WTC11 (cell line): ENCODE data around the gene ADAMTSL5. TPM values are rescaled to one million over a fixed set of nuclear protein-coding genes. Genes with fewer than 3 reads are reported as not detected.

Source experiments
- ATAC-seq: fragments of 200-7000 bp; cut with Tn5 transposase; 2 replicates; pipeline ENCODE4 v1.10.0; 2021; ENCODE audit warnings: mild to moderate bottlenecking, moderate library complexity
- CTCF ChIA-PET: fragments of 300-600 bp; sonication (Branson Sonifier 250); formaldehyde crosslinking; loops from one replicate; lab custom pipeline; 2021; ENCODE audit warnings: antibody characterized with exemption; lab: Charles Lee
- POLR2A ChIA-PET: fragments of 350-600 bp; sonication (Branson Sonifier 250); formaldehyde crosslinking; loops from one replicate; lab custom pipeline; 2021; ENCODE audit warnings: antibody characterized with exemption; lab: Charles Lee
- DNase-seq: peaks from one replicate; pipeline ENCODE4 v3.0.0; 2021; ENCODE audit warnings: low spot score
- H3K27ac Mint-ChIP-seq: 2 replicates; pipeline ENCODE4 v1.8.0; 2021; ENCODE audit warnings: mixed read lengths
- H3K27me3 Mint-ChIP-seq: 2 replicates; pipeline ENCODE4 v1.8.0; 2021; ENCODE audit warnings: low read depth, mild to moderate bottlenecking, moderate library complexity, mixed read lengths
- H3K36me3 Mint-ChIP-seq: 2 replicates; pipeline ENCODE4 v1.8.0; 2021; ENCODE audit warnings: mixed read lengths
- H3K4me1 Mint-ChIP-seq: 2 replicates; pipeline ENCODE4 v1.8.0; 2022; ENCODE audit warnings: mixed read lengths
- H3K4me3 Mint-ChIP-seq: 2 replicates; pipeline ENCODE4 v1.8.0; 2021; ENCODE audit warnings: mild to moderate bottlenecking, moderate library complexity, mixed read lengths
- H3K9me3 Mint-ChIP-seq: 2 replicates; pipeline ENCODE4 v1.8.0; 2021; ENCODE audit warnings: mixed read lengths
- ELF4 ChIP-seq: sonication (generic); formaldehyde crosslinking; IDR thresholded peaks from 2 replicates; pipeline ENCODE4 v1.8.1; 2022; ENCODE audit warnings: low read depth, mild to moderate bottlenecking, moderate library complexity, missing genetic modification reagents
- FOXP1 ChIP-seq: sonication (generic); formaldehyde crosslinking; IDR thresholded peaks from 2 replicates; pipeline ENCODE4 v1.8.0; 2022; ENCODE audit warnings: missing genetic modification reagents, mild to moderate bottlenecking, moderate library complexity, borderline replicate concordance
- KAT7 ChIP-seq: sonication (generic); formaldehyde crosslinking; IDR thresholded peaks from 2 replicates; pipeline ENCODE4 v1.8.1; 2023; ENCODE audit warnings: missing genetic modification reagents, mild to moderate bottlenecking, borderline replicate concordance
- OVOL2 ChIP-seq: fragments of 250-450 bp; sonication (Bioruptor Pico); IDR thresholded peaks from 2 replicates; pipeline ENCODE4 v1.9.0; 2021; ENCODE audit warnings: mild to moderate bottlenecking, borderline replicate concordance
- PRRX2 ChIP-seq: fragments of 250-450 bp; sonication (Bioruptor Pico); IDR thresholded peaks from 2 replicates; pipeline ENCODE4 v1.8.0; 2021; ENCODE audit warnings: mild to moderate bottlenecking
- SMAD3 ChIP-seq: sonication (generic); formaldehyde crosslinking; IDR thresholded peaks from 2 replicates; pipeline ENCODE4 v1.8.0; 2022; ENCODE audit warnings: missing genetic modification reagents, mild to moderate bottlenecking, borderline replicate concordance
- SP1 ChIP-seq: sonication (generic); formaldehyde crosslinking; conservative IDR thresholded peaks from 2 replicates; pipeline ENCODE4 v1.8.1; 2022; ENCODE audit warnings: missing genetic modification reagents
- TCF7 ChIP-seq: sonication (generic); formaldehyde crosslinking; IDR thresholded peaks from 2 replicates; pipeline ENCODE4 v1.8.0; 2022; ENCODE audit warnings: mild to moderate bottlenecking, low read depth, missing genetic modification reagents, moderate library complexity
- TEAD1 ChIP-seq: sonication (generic); formaldehyde crosslinking; IDR thresholded peaks from 2 replicates; pipeline ENCODE4 v1.8.0; 2022; ENCODE audit warnings: mild to moderate bottlenecking, missing genetic modification reagents
- TP53 ChIP-seq: sonication (generic); formaldehyde crosslinking; IDR thresholded peaks from 2 replicates; pipeline ENCODE4 v1.8.1; 2023; ENCODE audit warnings: mild to moderate bottlenecking, missing genetic modification reagents
- USF1 ChIP-seq: sonication (generic); formaldehyde crosslinking; IDR thresholded peaks from 2 replicates; pipeline ENCODE4 v1.8.0; 2022; ENCODE audit warnings: mild to moderate bottlenecking, missing genetic modification reagents
- ZNF232 ChIP-seq: sonication (generic); formaldehyde crosslinking; IDR thresholded peaks from 2 replicates; pipeline ENCODE4 v1.8.0; 2022; ENCODE audit warnings: mild to moderate bottlenecking, missing genetic modification reagents
- ZNF512 ChIP-seq: sonication (generic); formaldehyde crosslinking; IDR thresholded peaks from 2 replicates; pipeline ENCODE4 v1.8.1; 2022; ENCODE audit warnings: missing genetic modification reagents, borderline replicate concordance
- total RNA-seq: library from RNA; stranded (reverse); gene quantifications from 3 replicates; pipeline ENCODE4 v1.2.3, GENCODE V29; 2021
- TF ChIP-seq, protein P1 (sequence below): sonication (generic); formaldehyde crosslinking; IDR thresholded peaks from 2 replicates; pipeline ENCODE4 v1.8.1; 2022; ENCODE audit warnings: low read depth, missing genetic modification reagents, borderline replicate concordance
- TF ChIP-seq, protein P2 (sequence below): sonication (generic); formaldehyde crosslinking; IDR thresholded peaks from 2 replicates; pipeline ENCODE4 v1.8.0; 2022; ENCODE audit warnings: missing genetic modification reagents

Gene ADAMTSL5
- total RNA-seq, 1 experiment from 2014 or later = 1.5 TPM

GRCh38 chr19:1473085-1473851, 39.6 kb downstream of the ADAMTSL5 start:
- H3K9me3 Mint-ChIP-seq = no peaks in the 10 kb centered on the region
- H3K36me3 Mint-ChIP-seq = peaks cover 4% of the 10 kb centered on the region
- DNase-seq = peak; percentile 15
- ChIA-PET POLR2A (interaction anchor here (0.6 to 1.2 kb wide), 4 partner anchors 21 to 359 kb away, joined by 3 read pairs; no protein-coding TSS in a partner anchor), CTCF (interaction anchor here (1.0 to 3.2 kb wide), 6 partner anchors 17 to 962 kb away, joined by 3 to 19 read pairs (median 5); no protein-coding TSS in a partner anchor)
- H3K27me3 Mint-ChIP-seq = peaks cover 36% of the 10 kb centered on the region
- H3K4me3 Mint-ChIP-seq = no peak overlapping the region
- H3K4me1 Mint-ChIP-seq = peaks cover 7% of the 10 kb centered on the region; the same call in 1 of the 2 replicates
- ATAC-seq = no peak
- TF ChIP-seq SP1 (CRISPR knock-in tag) (peak; percentile 22; the same call in 1 of the 2 replicates), USF1 (CRISPR knock-in tag) (no peak)
- H3K27ac Mint-ChIP-seq = no peak overlapping the region

DNA sequence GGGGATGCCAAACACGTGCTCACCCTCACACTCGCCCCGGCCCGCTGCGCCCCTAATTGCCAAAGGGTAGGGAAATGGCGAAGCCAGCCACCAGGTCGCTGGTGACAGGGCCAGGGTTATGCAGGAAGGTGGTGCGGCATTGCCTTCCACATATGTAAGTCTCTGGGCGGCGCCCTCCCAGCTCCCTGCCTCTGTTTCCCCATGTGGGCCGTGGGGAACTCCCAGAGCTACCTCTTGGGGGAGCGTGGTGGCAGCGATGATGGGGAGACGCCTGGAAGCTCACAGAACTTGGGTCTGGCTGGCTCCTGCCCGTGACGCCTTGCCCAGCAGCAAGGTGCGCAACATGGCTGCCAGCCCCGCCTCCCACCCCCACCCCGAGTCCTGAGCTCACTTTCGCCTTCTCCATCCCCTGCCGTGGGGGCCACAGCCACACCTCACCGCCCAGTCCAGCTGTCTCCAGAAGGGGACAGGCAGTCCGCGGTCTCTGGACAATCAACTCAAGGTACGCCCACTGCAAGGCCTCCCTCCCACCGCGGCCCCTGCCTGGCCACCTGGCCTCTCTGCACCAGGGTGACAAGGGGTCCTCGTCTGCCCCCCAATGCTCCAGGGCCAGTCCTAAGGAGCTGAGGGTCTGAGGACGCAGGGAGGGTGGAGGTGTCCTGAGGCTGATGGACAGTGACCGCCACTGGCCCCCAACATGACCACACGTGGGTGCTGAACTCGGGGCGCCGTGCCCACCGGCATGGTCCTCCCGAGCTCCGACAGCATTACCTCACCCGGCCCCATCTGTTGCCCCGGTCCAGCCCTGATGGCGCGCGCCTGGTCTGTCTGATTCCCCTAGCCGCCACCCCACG, 40.4 kb downstream of the ADAMTSL5 start:
- Mint-ChIP-seq H3K27me3 (peaks cover 44% of the 10 kb centered on the region), H3K27ac (no peak overlapping the region), H3K4me1 (peaks cover 5% of the 10 kb centered on the region; the same call in 1 of the 2 replicates), H3K4me3 (no peak overlapping the region), H3K9me3 (no peaks in the 10 kb centered on the region), H3K36me3 (peaks cover 4% of the 10 kb centered on the region)
- TF ChIP-seq FOXP1 (CRISPR knock-in tag) = 0 out of 2 replicates have a peak, but pooled peaks have one; percentile 44
- TF ChIP-seq, protein P1, sequence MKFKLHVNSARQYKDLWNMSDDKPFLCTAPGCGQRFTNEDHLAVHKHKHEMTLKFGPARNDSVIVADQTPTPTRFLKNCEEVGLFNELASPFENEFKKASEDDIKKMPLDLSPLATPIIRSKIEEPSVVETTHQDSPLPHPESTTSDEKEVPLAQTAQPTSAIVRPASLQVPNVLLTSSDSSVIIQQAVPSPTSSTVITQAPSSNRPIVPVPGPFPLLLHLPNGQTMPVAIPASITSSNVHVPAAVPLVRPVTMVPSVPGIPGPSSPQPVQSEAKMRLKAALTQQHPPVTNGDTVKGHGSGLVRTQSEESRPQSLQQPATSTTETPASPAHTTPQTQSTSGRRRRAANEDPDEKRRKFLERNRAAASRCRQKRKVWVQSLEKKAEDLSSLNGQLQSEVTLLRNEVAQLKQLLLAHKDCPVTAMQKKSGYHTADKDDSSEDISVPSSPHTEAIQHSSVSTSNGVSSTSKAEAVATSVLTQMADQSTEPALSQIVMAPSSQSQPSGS (CRISPR knock-in tag) = no peak
- 0 out of 2 replicates have a peak, but pooled peaks have one; percentile 26 for TF ChIP-seq TEAD1
- no peak for TF ChIP-seq ZNF232
- no peak for TF ChIP-seq PRRX2 (CRISPR knock-in tag)
- TF ChIP-seq SP1 (CRISPR knock-in tag) = peak; percentile 26; the same call in 1 of the 2 replicates
- CTCF ChIA-PET = interaction anchor here (0.6 to 3.2 kb wide), 14 partner anchors 17 to 962 kb away, joined by 3 to 19 read pairs (median 3); partner anchors contain the start of gene REEP6
- DNase-seq (peak; percentile 10), ATAC-seq (no peak)
- POLR2A ChIA-PET = interaction anchor here (0.6 to 1.2 kb wide), 6 partner anchors 16 to 360 kb away, joined by 3 read pairs; partner anchors contain the start of gene CIRBP

- ChIA-PET CTCF (interaction anchor here (0.6 to 3.2 kb wide), 19 partner anchors 13 to 961 kb away, joined by 3 to 19 read pairs (median 3); partner anchors contain the start of gene REEP6), POLR2A (interaction anchor here (0.6 to 0.9 kb wide), 3 partner anchors 16 to 203 kb away, joined by 3 read pairs; partner anchors contain the start of gene CIRBP)
- Mint-ChIP-seq H3K36me3 (no peaks in the 10 kb centered on the region), H3K4me1 (peaks cover 5% of the 10 kb centered on the region; the same call in 1 of the 2 replicates), H3K9me3 (no peaks in the 10 kb centered on the region), H3K27me3 (peaks cover 51% of the 10 kb centered on the region), H3K27ac (no peak overlapping the region), H3K4me3 (no peak overlapping the region)
- no peak for TF ChIP-seq SMAD3 (CRISPR knock-in tag)
- TF ChIP-seq KAT7 (CRISPR knock-in tag) = no peak
- no peak for TF ChIP-seq ELF4 (CRISPR knock-in tag)
- no peak for TF ChIP-seq OVOL2 (CRISPR knock-in tag)
- TF ChIP-seq TCF7 (CRISPR knock-in tag) = peak; percentile 37; the same call in 1 of the 2 replicates
- TF ChIP-seq, protein P2, sequence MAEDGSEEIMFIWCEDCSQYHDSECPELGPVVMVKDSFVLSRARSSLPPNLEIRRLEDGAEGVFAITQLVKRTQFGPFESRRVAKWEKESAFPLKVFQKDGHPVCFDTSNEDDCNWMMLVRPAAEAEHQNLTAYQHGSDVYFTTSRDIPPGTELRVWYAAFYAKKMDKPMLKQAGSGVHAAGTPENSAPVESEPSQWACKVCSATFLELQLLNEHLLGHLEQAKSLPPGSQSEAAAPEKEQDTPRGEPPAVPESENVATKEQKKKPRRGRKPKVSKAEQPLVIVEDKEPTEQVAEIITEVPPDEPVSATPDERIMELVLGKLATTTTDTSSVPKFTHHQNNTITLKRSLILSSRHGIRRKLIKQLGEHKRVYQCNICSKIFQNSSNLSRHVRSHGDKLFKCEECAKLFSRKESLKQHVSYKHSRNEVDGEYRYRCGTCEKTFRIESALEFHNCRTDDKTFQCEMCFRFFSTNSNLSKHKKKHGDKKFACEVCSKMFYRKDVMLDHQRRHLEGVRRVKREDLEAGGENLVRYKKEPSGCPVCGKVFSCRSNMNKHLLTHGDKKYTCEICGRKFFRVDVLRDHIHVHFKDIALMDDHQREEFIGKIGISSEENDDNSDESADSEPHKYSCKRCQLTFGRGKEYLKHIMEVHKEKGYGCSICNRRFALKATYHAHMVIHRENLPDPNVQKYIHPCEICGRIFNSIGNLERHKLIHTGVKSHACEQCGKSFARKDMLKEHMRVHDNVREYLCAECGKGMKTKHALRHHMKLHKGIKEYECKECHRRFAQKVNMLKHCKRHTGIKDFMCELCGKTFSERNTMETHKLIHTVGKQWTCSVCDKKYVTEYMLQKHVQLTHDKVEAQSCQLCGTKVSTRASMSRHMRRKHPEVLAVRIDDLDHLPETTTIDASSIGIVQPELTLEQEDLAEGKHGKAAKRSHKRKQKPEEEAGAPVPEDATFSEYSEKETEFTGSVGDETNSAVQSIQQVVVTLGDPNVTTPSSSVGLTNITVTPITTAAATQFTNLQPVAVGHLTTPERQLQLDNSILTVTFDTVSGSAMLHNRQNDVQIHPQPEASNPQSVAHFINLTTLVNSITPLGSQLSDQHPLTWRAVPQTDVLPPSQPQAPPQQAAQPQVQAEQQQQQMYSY (CRISPR knock-in tag) = no peak
- TF ChIP-seq ZNF512 (CRISPR knock-in tag) = no peak
- TF ChIP-seq TP53 (CRISPR knock-in tag) = no peak
- ATAC-seq (no peak), DNase-seq (no peak)
Measured at GRCh38 chr19:1471515-1472160, 41.2 kb downstream of the ADAMTSL5 start.
